Keratinocyte (primary cell): Measurements from ENCODE around the gene IPMK. TPM values are rescaled to one million over a fixed set of nuclear protein-coding genes. Genes with fewer than 3 reads are reported as not detected.
A peak's percentile ranks its signal among the peaks of the same experiment; 100 is the strongest.

Experiments
- DNase-seq: peaks from one replicate; pipeline ENCODE4 v3.0.0-alpha.2; 2011; ENCODE audit warnings: low read depth, missing footprints, low spot score
- FAIRE-seq: peaks from 2 replicates; lab custom pipeline; 2011; peaks lifted over from hg19 to GRCh38; lab: Jason Lieb, UNC
- H2AFZ ChIP-seq: 2 replicates; pipeline ENCODE4 v1.6.0; 2012; ENCODE audit warnings: low read length, control low read depth, inconsistent platforms; ENCODE audit not compliant: control insufficient read depth
- H3K27ac ChIP-seq: 2 replicates; pipeline ENCODE4 v1.5.1; 2011; ENCODE audit warnings: low read length; ENCODE audit not compliant: control insufficient read depth, insufficient read depth
- H3K27me3 ChIP-seq: 3 replicates; pipeline ENCODE4 v1.6.0; 2011; ENCODE audit warnings: low read length; ENCODE audit not compliant: control insufficient read depth, insufficient read depth; ENCODE audit errors: extremely low read depth
- H3K36me3 ChIP-seq, 2 experiments: 2 replicates in 1 of 2; 3 replicates in 1 of 2; pipeline ENCODE4 v1.5.1; 2011; ENCODE audit warnings: low read length in 2 of 2, mild to moderate bottlenecking in 1 of 2; ENCODE audit not compliant: control insufficient read depth in 2 of 2, insufficient read depth in 2 of 2; ENCODE audit errors: extremely low read depth in 1 of 2
- H3K4me1 ChIP-seq: 3 replicates; pipeline ENCODE4 v1.5.1; 2011; ENCODE audit warnings: low read length; ENCODE audit not compliant: control insufficient read depth, insufficient read depth; ENCODE audit errors: extremely low read depth
- H3K4me2 ChIP-seq: 3 replicates; pipeline ENCODE4 v1.6.0; 2011; ENCODE audit warnings: low read depth, low read length; ENCODE audit not compliant: control insufficient read depth, insufficient read depth; ENCODE audit errors: extremely low read depth
- H3K4me3 ChIP-seq, 3 experiments: fragments of 200-600 bp in 1 of 3; sonication (generic) in 1 of 3; 2 replicates in 2 of 3; 3 replicates in 1 of 3; pipeline ENCODE4 v1.5.1; 2011 to 2016; ENCODE audit warnings: low read length in 3 of 3, mild to moderate bottlenecking in 3 of 3, control low read depth in 2 of 3, inconsistent platforms in 1 of 3, low read depth in 1 of 3, mixed read lengths in 1 of 3, mixed run types in 1 of 3, moderate library complexity in 1 of 3; ENCODE audit not compliant: control insufficient read depth in 2 of 3, insufficient read depth in 2 of 3; ENCODE audit errors: extremely low read depth in 1 of 3
- H3K79me2 ChIP-seq: 2 replicates; pipeline ENCODE4 v1.6.0; 2012; ENCODE audit warnings: low read length; ENCODE audit not compliant: control insufficient read depth, insufficient read depth
- H3K9ac ChIP-seq: 3 replicates; pipeline ENCODE4 v1.6.0; 2011; ENCODE audit warnings: low read length; ENCODE audit not compliant: control insufficient read depth, insufficient read depth; ENCODE audit errors: extremely low read depth
- H3K9me1 ChIP-seq: 3 replicates; pipeline ENCODE4 v1.6.0; 2011; ENCODE audit warnings: low read length; ENCODE audit not compliant: control insufficient read depth, insufficient read depth; ENCODE audit errors: extremely low read depth
- H3K9me3 ChIP-seq: 2 replicates; pipeline ENCODE4 v1.5.1; 2012; ENCODE audit warnings: low read depth, low read length; ENCODE audit not compliant: control insufficient read depth
- H4K20me1 ChIP-seq: 3 replicates; pipeline ENCODE4 v1.6.0; 2011; ENCODE audit warnings: low read length; ENCODE audit not compliant: control insufficient read depth, insufficient read depth; ENCODE audit errors: extremely low read depth
- EZH2 ChIP-seq: IDR thresholded peaks from one replicate; pipeline ENCODE4 v1.6.1; 2012; ENCODE audit warnings: inconsistent platforms, mild to moderate bottlenecking, low read length, moderate library complexity
- dilution Hi-C: fragments of 300-500 bp; cut with MboI; formaldehyde crosslinking; loops from one replicate; pipeline ENCODE4 v1.7.0; 2020; ENCODE audit warnings: low sequenced_read_pairs; ENCODE audit not compliant: extremely low pct_ligation_motif_present
- polyA plus RNA-seq, 5 experiments: library from polyadenylated mRNA; depleted of rRNA in 3 of 5; stranded (reverse) in 3 of 5; stranded (forward) in 1 of 5; unstranded in 1 of 5; fragments of >200 nt; gene quantifications; 1 replicate in 1 of 5; 2 replicates in 3 of 5; 3 replicates in 1 of 5; pipeline versions ENCODE4 v1.2.1 to v1.2.3, GENCODE V29; 2011 to 2012; ENCODE audit warnings: missing spikeins in 2 of 5, low read depth in 1 of 5, low replicate concordance in 1 of 5
- TF ChIP-seq, protein P1 (sequence below), 3 experiments: IDR thresholded peaks in 1 of 3; conservative IDR thresholded peaks in 1 of 3; optimal IDR thresholded peaks in 1 of 3; 2 replicates in 2 of 3; 3 replicates in 1 of 3; pipeline versions ENCODE3 to v1.5.1; 2011; ENCODE audit warnings: low read length in 3 of 3, mild to moderate bottlenecking in 3 of 3, moderate library complexity in 2 of 3, control low read depth in 1 of 3, inconsistent platforms in 1 of 3; ENCODE audit not compliant: insufficient read depth in 2 of 3; ENCODE audit errors: extremely low read depth in 1 of 3

IPMK gene
- polyA plus RNA-seq, 1 donor (not counting 4 experiments of a cell fraction or from before 2014, with no cell fraction given) = 4.5 TPM

DNA sequence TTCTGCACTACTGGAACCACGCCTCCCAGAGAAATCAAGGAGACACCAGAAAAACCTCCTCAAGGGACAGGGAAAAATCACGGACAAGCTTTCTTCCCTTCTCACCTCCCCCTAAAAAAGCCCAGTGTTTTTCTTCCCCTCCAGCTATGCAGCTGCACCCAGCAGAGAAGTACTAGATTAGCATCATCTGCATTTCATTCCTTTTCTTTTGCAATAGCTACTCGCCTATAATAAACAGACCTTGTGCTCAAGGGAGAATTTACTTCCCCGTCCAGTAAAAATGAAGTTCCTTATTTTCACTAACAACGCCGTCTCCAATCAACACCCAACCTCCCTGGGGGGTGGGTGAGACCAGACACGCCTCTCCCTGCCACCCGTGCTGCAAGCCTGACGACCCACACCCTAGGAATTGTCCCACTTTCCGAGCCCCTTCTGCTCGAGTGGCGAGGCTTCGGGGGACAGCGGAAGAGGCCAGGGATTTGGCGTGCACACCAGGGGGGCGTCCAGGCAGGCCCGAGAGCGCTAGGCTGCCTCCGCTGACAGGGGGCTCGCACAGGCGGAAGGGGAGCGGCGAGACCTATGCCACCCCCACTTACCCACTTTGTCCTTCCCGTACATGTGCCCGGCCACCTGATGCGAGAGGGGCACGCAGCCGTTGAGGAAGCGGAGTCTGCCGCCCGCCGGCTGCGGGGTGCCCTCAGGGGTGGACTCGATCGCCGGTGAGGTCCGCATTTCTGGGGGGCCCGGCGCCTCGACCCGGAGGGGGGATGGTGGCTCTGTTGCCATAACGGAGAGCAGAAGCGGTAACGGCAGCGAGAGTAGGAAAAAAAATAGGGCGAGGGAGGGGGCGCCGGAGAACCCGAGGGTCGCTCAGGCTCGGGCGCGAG, 625 bp downstream of the IPMK start:
- Histone ChIP-seq H3K4me2 (peak overlapping the region; percentile 98), H3K79me2 (peaks cover 65% of the 10 kb centered on the region), H3K9me1 (no peaks in the 10 kb centered on the region), H3K4me3 (peak overlapping the region; percentile 69 to 96 (median 91)), H3K27ac (peak overlapping the region; percentile 96), H3K4me1 (peaks cover 30% of the 10 kb centered on the region), H3K9ac (peak overlapping the region; percentile 91), H2AFZ (peak overlapping the region; percentile 94), H4K20me1 (no peaks in the 10 kb centered on the region), H3K27me3 (no peaks in the 10 kb centered on the region), H3K9me3 (no peaks in the 10 kb centered on the region), H3K36me3 (no peaks in the 10 kb centered on the region)
- FAIRE-seq (no peak), DNase-seq (no peak)
- TF ChIP-seq, protein P1, sequence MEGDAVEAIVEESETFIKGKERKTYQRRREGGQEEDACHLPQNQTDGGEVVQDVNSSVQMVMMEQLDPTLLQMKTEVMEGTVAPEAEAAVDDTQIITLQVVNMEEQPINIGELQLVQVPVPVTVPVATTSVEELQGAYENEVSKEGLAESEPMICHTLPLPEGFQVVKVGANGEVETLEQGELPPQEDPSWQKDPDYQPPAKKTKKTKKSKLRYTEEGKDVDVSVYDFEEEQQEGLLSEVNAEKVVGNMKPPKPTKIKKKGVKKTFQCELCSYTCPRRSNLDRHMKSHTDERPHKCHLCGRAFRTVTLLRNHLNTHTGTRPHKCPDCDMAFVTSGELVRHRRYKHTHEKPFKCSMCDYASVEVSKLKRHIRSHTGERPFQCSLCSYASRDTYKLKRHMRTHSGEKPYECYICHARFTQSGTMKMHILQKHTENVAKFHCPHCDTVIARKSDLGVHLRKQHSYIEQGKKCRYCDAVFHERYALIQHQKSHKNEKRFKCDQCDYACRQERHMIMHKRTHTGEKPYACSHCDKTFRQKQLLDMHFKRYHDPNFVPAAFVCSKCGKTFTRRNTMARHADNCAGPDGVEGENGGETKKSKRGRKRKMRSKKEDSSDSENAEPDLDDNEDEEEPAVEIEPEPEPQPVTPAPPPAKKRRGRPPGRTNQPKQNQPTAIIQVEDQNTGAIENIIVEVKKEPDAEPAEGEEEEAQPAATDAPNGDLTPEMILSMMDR (optimal IDR thresholded peaks at IDR 0.05 in 1 of 3, IDR thresholded peaks at IDR 0.05 in 1 of 3, conservative IDR thresholded peaks at IDR 0.05 in 1 of 3; ENCODE audit: extremely low read depth in 1 of 3, insufficient read depth in 2 of 3, low read length in 3 of 3) = no peak
- TF ChIP-seq EZH2 = no peak
- dilution Hi-C loops = no loop called here

DNA sequence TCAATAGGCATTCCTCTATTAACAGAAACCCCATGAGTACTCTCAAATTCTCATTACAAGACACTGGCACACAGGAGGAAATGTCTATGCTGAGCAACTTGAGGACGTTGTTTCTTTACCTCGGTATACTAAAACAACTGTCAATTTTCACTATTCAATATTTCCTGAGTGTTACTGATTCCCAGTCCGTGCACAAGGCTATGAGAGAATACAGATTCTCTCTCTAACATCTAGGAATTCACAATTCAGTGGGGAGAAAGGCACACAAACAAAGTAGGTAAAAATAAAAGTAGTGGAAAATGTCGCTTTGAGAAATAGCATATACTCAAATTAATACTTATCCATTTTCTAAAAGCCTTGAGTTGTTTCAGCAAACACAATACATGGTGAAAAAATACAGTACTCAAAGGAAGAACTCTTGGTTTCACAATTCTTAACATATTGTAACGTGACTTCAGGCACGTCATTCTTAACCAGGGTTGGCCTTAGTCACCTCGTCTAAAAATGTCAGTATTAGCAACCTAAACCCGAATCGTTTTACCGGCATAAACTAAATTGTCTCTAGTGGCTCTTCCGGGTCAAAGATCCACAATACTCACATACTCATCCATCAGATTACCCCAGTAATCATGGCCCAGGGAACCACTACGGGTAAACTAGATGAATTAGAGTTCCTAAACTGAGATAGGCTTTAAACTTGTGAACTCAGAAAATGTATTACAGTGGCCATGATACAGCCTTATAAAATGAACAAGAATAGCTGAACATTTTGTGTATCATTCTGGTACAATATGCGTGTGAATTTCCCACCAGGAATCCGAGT, 1.5 kb downstream of the IPMK start:
- TF ChIP-seq, protein P1 (optimal IDR thresholded peaks at IDR 0.05 in 1 of 3, IDR thresholded peaks at IDR 0.05 in 1 of 3, conservative IDR thresholded peaks at IDR 0.05 in 1 of 3; ENCODE audit: extremely low read depth in 1 of 3, insufficient read depth in 2 of 3, low read length in 3 of 3) = no peak
- no peak for TF ChIP-seq EZH2
- Histone ChIP-seq H3K79me2 (peaks cover 56% of the 10 kb centered on the region), H3K9ac (peak overlapping the region; percentile 91), H4K20me1 (no peaks in the 10 kb centered on the region), H3K4me1 (peaks cover 30% of the 10 kb centered on the region), H3K36me3 (no peaks in the 10 kb centered on the region), H3K9me1 (no peaks in the 10 kb centered on the region), H3K27me3 (no peaks in the 10 kb centered on the region), H3K27ac (peak overlapping the region; percentile 96), H2AFZ (peak overlapping the region; percentile 76), H3K4me2 (peak overlapping the region; percentile 98), H3K4me3 (peak overlapping the region; percentile 69 to 96 (median 91)), H3K9me3 (no peaks in the 10 kb centered on the region)
- FAIRE-seq (no peak), DNase-seq (no peak)
- dilution Hi-C loops = no loop called here
